ENCODE measurements around the gene CALR3.
A peak's percentile ranks its signal among the peaks of the same experiment; 100 is the strongest.
"Not testable (repeated sequence)": the region's sequence is repeated elsewhere in the genome, so short reads cannot be mapped to it uniquely, and the experiment has no call there.

Gene CALR3

DNA sequence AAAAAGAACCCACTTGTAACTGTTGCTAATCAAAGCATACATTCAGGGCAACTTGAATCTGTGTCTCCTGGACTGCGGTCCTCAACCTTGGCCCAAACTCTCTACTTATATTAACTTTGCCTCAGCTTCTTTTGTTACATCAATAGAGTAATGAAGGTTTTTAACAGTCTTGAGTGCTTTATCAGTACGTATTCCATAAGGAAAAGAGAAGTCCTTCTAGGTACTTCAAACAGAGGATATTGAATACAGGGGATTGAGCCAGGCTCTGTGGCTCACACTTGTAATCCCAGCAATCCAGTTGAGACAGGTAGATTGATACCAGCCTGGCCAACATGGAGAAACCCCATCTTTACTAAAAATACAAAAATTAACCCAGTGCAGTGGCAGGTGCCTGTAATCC is 23.0 kb downstream of the CALR3 start:
- Histone ChIP-seq H2BK5ac (ENCODE audit: low read length) (no peak overlapping the region), H2BK120ac (ENCODE audit: low read depth, low read length) (no peak overlapping the region), H3K23ac (ENCODE audit: low read length) (no peak overlapping the region), H3K27me3 (ENCODE audit: insufficient read depth, low read length, poor library complexity) (no peaks in the 10 kb centered on the region), H3K18ac (ENCODE audit: low read length) (no peak overlapping the region), H3K4me3 (ENCODE audit: low read length) (no peak overlapping the region), H4K5ac (ENCODE audit: low read length) (no peak overlapping the region), H3K4ac (ENCODE audit: low read depth, low read length) (no peak overlapping the region), H3K56ac (ENCODE audit: low read length) (no peak overlapping the region), H2AK5ac (ENCODE audit: low read length) (no peak overlapping the region), H4K8ac (ENCODE audit: low read depth, low read length) (no peak overlapping the region), H3K4me1 (ENCODE audit: control insufficient read depth, low read depth, low read length) (peaks cover 5% of the 10 kb centered on the region), H3K79me1 (ENCODE audit: low read length) (peaks cover 14% of the 10 kb centered on the region), H3K4me2 (ENCODE audit: low read length) (no peak overlapping the region), H3K79me2 (ENCODE audit: control insufficient read depth, insufficient read depth, low read length) (peaks cover 13% of the 10 kb centered on the region), H2BK15ac (replicated peaks; ENCODE audit: low read depth) (no peak overlapping the region), H3K36me3 (ENCODE audit: control insufficient read depth, insufficient read depth, low read length) (no peaks in the 10 kb centered on the region), H3K27ac (ENCODE audit: low read depth, low read length) (no peak overlapping the region), H3K9ac (ENCODE audit: low read length) (no peak overlapping the region)
- no CpG with 5 or more reads among the region's 2 CpGs for WGBS (ENCODE audit: extremely low coverage, insufficient coverage, low lambda C conversion rate)
- no peak for DNase-seq

DNA sequence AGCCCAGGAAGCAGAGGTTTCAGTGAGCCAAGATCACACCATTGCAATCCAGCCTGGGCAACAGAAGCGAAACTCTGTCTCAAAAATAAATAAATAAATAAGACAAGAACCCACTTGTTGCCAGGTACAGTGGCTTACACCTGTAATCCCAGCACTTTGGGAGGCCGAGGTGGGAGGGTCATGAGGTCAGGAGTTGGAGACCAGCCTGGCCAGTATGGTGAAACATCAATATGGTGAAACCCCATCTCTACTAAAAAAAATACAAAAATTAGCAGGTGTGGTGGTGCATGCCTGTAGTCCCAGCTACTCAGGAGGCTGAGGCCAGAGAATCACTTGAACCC is 23.4 kb downstream of the CALR3 start:
- H2BK5ac ChIP-seq (ENCODE audit: low read length); H3K23ac ChIP-seq (ENCODE audit: low read length); H3K36me3 ChIP-seq (ENCODE audit: control insufficient read depth, insufficient read depth, low read length); H3K27me3 ChIP-seq (ENCODE audit: insufficient read depth, low read length, poor library complexity); H3K18ac ChIP-seq (ENCODE audit: low read length); H3K4ac ChIP-seq (ENCODE audit: low read depth, low read length); H3K4me1 ChIP-seq (ENCODE audit: control insufficient read depth, low read depth, low read length); H3K4me3 ChIP-seq (ENCODE audit: low read length); H4K8ac ChIP-seq (ENCODE audit: low read depth, low read length); H2BK15ac ChIP-seq (replicated peaks; ENCODE audit: low read depth); H2AK5ac ChIP-seq (ENCODE audit: low read length); H4K5ac ChIP-seq (ENCODE audit: low read length); DNase-seq; H3K27ac ChIP-seq (ENCODE audit: low read depth, low read length); H2BK120ac ChIP-seq (ENCODE audit: low read depth, low read length): not testable (repeated sequence)
- peak overlapping the region; percentile 99 for H3K4me2 ChIP-seq (ENCODE audit: low read length)
- H3K79me2 ChIP-seq (ENCODE audit: control insufficient read depth, insufficient read depth, low read length) = peaks cover 15% of the 10 kb centered on the region
- H3K9ac ChIP-seq (ENCODE audit: low read length) = peak overlapping the region; percentile 96
- WGBS (ENCODE audit: extremely low coverage, insufficient coverage, low lambda C conversion rate) = no CpG with 5 or more reads among the region's 2 CpGs
- peaks cover 14% of the 10 kb centered on the region for H3K79me1 ChIP-seq (ENCODE audit: low read length)
- peak overlapping the region; percentile 99 for H3K56ac ChIP-seq (ENCODE audit: low read length)

DNA sequence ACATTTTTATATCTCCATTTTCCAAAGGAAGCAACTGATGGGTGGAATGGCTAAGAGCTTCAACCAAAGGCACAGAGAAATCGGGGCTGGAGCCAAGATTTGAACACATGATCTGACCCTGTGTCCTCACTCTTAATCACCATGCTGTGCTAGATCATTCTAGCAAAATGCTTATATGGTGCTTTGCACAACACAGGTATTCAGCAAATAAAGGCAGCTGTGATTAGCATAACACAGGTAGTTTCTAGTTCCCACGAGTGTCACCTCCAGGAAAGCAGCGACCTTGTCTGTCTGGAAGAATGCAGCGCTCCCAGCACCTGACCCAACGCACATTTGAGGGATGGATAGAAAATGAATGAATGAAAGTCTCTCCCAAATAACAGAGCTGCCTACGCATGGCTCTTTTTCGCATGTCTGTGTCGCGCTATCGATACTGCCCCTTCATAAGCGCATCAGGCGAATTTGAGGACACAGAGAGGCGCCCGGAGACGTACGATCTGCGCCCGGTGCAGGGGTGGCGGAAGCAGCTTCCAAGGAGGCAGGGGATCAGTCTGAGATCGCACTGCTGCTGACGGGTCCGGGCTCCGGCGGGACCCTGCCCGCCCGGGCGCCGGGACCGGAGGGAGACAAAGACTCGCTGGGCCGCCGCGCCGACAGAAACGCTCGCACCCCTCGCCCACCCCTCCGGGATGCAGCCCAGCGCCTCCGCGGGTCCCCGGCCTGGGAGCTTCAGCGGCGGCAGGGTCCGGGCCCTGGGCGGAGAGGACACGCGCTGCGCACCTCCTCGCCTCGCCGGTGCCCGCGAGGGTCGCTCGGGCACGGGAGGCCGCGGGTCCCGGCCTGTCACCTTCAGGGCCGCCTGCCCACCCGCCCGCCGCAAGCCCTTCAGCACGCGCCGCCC is 24.8 kb downstream of the CALR3 start:
- Histone ChIP-seq H4K5ac (ENCODE audit: low read length) (no peak overlapping the region), H3K36me3 (ENCODE audit: control insufficient read depth, insufficient read depth, low read length) (no peaks in the 10 kb centered on the region), H3K4me1 (ENCODE audit: control insufficient read depth, low read depth, low read length) (peaks cover 5% of the 10 kb centered on the region), H3K4me3 (ENCODE audit: low read length) (peak overlapping the region; percentile 77), H2BK120ac (ENCODE audit: low read depth, low read length) (no peak overlapping the region), H3K18ac (ENCODE audit: low read length) (peak overlapping the region; percentile 51), H3K79me1 (ENCODE audit: low read length) (peaks cover 18% of the 10 kb centered on the region), H3K23ac (ENCODE audit: low read length) (no peak overlapping the region), H3K4me2 (ENCODE audit: low read length) (peak overlapping the region; percentile 37), H3K56ac (ENCODE audit: low read length) (peak overlapping the region; percentile 92), H3K27me3 (ENCODE audit: insufficient read depth, low read length, poor library complexity) (no peaks in the 10 kb centered on the region), H2AK5ac (ENCODE audit: low read length) (no peak overlapping the region), H2BK15ac (replicated peaks; ENCODE audit: low read depth) (no peak overlapping the region), H3K79me2 (ENCODE audit: control insufficient read depth, insufficient read depth, low read length) (peaks cover 19% of the 10 kb centered on the region), H3K4ac (ENCODE audit: low read depth, low read length) (no peak overlapping the region), H3K9ac (ENCODE audit: low read length) (peak overlapping the region; percentile 82), H2BK5ac (ENCODE audit: low read length) (no peak overlapping the region), H3K27ac (ENCODE audit: low read depth, low read length) (peak overlapping the region; percentile 33), H4K8ac (ENCODE audit: low read depth, low read length) (no peak overlapping the region)
- peak; percentile 26 for DNase-seq
- WGBS (ENCODE audit: extremely low coverage, insufficient coverage, low lambda C conversion rate) = no CpG with 5 or more reads among the region's 67 CpGs

DNA sequence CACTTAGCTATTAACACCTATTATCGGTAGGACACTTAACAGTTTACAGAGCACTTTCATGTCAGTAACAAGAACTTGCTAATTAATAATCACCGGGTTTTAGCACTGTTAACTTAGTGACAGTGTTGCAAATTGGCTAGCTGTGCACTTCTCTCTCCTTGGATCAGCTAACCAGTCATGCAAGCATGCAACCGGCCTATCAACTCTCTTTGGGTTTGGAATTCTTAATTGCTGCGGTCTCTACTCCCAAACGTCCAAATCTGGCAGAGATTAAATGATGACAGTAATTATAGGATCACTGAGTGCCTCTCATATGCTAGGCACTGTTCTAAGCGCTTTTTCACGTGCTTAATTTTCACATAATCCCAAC is 25.4 kb downstream of the CALR3 start:
- Histone ChIP-seq H3K4me2 (ENCODE audit: low read length) (no peak overlapping the region), H3K18ac (ENCODE audit: low read length) (no peak overlapping the region), H3K56ac (ENCODE audit: low read length) (no peak overlapping the region), H3K4me1 (ENCODE audit: control insufficient read depth, low read depth, low read length) (peaks cover 5% of the 10 kb centered on the region), H3K36me3 (ENCODE audit: control insufficient read depth, insufficient read depth, low read length) (no peaks in the 10 kb centered on the region), H3K4me3 (ENCODE audit: low read length) (no peak overlapping the region), H3K79me1 (ENCODE audit: low read length) (peaks cover 19% of the 10 kb centered on the region), H3K79me2 (ENCODE audit: control insufficient read depth, insufficient read depth, low read length) (peaks cover 21% of the 10 kb centered on the region), H4K8ac (ENCODE audit: low read depth, low read length) (no peak overlapping the region), H2BK15ac (replicated peaks; ENCODE audit: low read depth) (no peak overlapping the region), H3K23ac (ENCODE audit: low read length) (no peak overlapping the region), H4K5ac (ENCODE audit: low read length) (no peak overlapping the region), H3K27ac (ENCODE audit: low read depth, low read length) (no peak overlapping the region), H2BK5ac (ENCODE audit: low read length) (no peak overlapping the region), H2AK5ac (ENCODE audit: low read length) (no peak overlapping the region), H3K27me3 (ENCODE audit: insufficient read depth, low read length, poor library complexity) (no peaks in the 10 kb centered on the region), H3K4ac (ENCODE audit: low read depth, low read length) (no peak overlapping the region), H2BK120ac (ENCODE audit: low read depth, low read length) (no peak overlapping the region), H3K9ac (ENCODE audit: low read length) (peak overlapping the region; percentile 82)
- DNase-seq = peak; percentile 43
- WGBS (ENCODE audit: extremely low coverage, insufficient coverage, low lambda C conversion rate) = no CpG with 5 or more reads among the region's 7 CpGs

DNA sequence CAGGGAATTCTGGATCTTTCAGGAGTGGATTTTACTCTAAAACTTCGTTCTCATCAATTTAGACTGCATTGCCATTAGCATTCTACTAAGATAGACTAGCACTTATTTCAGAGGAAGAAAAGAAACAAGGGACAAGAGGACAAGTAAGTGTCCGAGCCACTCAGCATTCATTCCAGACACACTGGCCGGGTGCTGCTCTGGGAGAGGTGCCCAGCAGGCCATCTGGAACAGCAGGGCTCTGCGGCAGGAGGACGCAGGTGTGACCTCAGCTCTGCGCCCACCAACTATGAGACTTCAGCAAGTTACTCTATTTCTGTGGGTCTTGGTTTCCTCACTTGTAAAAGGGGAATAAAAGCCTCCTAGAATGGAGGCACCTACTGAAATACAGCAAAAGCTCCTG is 28.4 kb downstream of the CALR3 start:
- H4K8ac ChIP-seq (ENCODE audit: low read depth, low read length) = no peak overlapping the region
- no peak overlapping the region for H3K4ac ChIP-seq (ENCODE audit: low read depth, low read length)
- H3K4me2 ChIP-seq (ENCODE audit: low read length) = no peak overlapping the region
- no peak overlapping the region for H4K5ac ChIP-seq (ENCODE audit: low read length)
- H3K9ac ChIP-seq (ENCODE audit: low read length) = no peak overlapping the region
- no peak overlapping the region for H2BK120ac ChIP-seq (ENCODE audit: low read depth, low read length)
- H3K36me3 ChIP-seq (ENCODE audit: control insufficient read depth, insufficient read depth, low read length) = no peaks in the 10 kb centered on the region
- H2AK5ac ChIP-seq (ENCODE audit: low read length) = no peak overlapping the region
- H2BK5ac ChIP-seq (ENCODE audit: low read length) = no peak overlapping the region
- H2BK15ac ChIP-seq (replicated peaks; ENCODE audit: low read depth) = no peak overlapping the region
- no peak overlapping the region for H3K56ac ChIP-seq (ENCODE audit: low read length)
- no peak overlapping the region for H3K23ac ChIP-seq (ENCODE audit: low read length)
- peaks cover 7% of the 10 kb centered on the region for H3K4me1 ChIP-seq (ENCODE audit: control insufficient read depth, low read depth, low read length)
- H3K4me3 ChIP-seq (ENCODE audit: low read length) = no peak overlapping the region
- no peaks in the 10 kb centered on the region for H3K27me3 ChIP-seq (ENCODE audit: insufficient read depth, low read length, poor library complexity)
- no CpG with 5 or more reads among the region's 6 CpGs for WGBS (ENCODE audit: extremely low coverage, insufficient coverage, low lambda C conversion rate)
- no peak overlapping the region for H3K27ac ChIP-seq (ENCODE audit: low read depth, low read length)
- H3K79me1 ChIP-seq (ENCODE audit: low read length) = peaks cover 36% of the 10 kb centered on the region
- DNase-seq = no peak
- H3K18ac ChIP-seq (ENCODE audit: low read length) = no peak overlapping the region
- H3K79me2 ChIP-seq (ENCODE audit: control insufficient read depth, insufficient read depth, low read length) = peaks cover 42% of the 10 kb centered on the region

Data from mesendoderm (in vitro differentiated cells).